Right atrium auricular region (tissue), 2 donors: ENCODE data around the gene SLMAP. TPM values are rescaled to one million over a fixed set of nuclear protein-coding genes. Genes with fewer than 3 reads are reported as not detected.

Source experiments
- DNase-seq: peaks from one replicate; pipeline ENCODE4 v3.0.0-alpha.2; 2019; ENCODE audit warnings: low spot score
- H3K27ac ChIP-seq, 2 donors: fragments of 200-600 bp; sonication (generic); 1 replicate in 1 of 2; 2 replicates in 1 of 2; pipeline ENCODE4 v1.5.1; 2016 to 2019
- H3K27me3 ChIP-seq, 2 donors: fragments of 200-600 bp; sonication (generic); one replicate each; pipeline versions ENCODE4 v1.5.1 to v1.6.0; 2017 to 2019
- H3K36me3 ChIP-seq: fragments of 200-600 bp; sonication (generic); one replicate; pipeline ENCODE4 v1.5.1; 2016
- H3K4me1 ChIP-seq, 2 donors: fragments of 200-600 bp; sonication (generic); one replicate each; pipeline versions ENCODE4 v1.5.1 to v1.6.0; 2017 to 2019
- H3K4me3 ChIP-seq, 2 donors: fragments of 200-600 bp; sonication (generic); 1 replicate in 1 of 2; 2 replicates in 1 of 2; pipeline ENCODE4 v1.5.1; 2017 to 2019; ENCODE audit warnings: mild to moderate bottlenecking in 1 of 2, moderate library complexity in 1 of 2
- H3K9me3 ChIP-seq, 2 donors: fragments of 200-600 bp; sonication (generic); one replicate each; pipeline ENCODE4 v1.5.1; 2019
- total RNA-seq, 2 donors: library from RNA; depleted of rRNA; stranded (reverse); fragments of >200 nt; gene quantifications; one replicate each; pipeline ENCODE4 v1.1.0, GENCODE V29; 2016
- TF ChIP-seq, protein P1 (sequence below), 2 donors: fragments of 200-600 bp; sonication (generic); IDR thresholded peaks; one replicate each; pipeline ENCODE4 v1.5.1; 2019; ENCODE audit warnings: antibody characterized with exemption in 2 of 2

The SLMAP gene
- total RNA-seq, 2 donors from 2014 or later: 220 to 256 TPM

DNA sequence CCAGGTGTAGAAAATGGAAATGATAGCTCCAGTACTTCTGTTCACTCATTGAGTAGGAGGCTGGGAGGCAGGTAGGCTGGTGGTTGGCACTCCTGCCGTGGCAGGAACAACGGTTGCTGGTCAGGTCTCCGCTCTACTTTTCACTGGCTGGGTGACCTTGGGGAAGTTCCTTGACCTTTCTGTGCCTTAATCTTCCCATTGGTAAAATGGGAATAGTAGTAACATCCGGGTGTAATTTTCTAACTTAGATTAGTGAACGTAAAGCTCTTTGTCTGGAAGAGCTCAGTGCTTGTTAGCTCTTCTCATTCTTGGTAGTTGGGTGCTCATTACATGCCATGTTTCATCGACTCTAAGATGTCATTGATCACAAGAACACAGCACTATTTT is 206.3 kb downstream of the SLMAP start:
- TF ChIP-seq, protein P1, sequence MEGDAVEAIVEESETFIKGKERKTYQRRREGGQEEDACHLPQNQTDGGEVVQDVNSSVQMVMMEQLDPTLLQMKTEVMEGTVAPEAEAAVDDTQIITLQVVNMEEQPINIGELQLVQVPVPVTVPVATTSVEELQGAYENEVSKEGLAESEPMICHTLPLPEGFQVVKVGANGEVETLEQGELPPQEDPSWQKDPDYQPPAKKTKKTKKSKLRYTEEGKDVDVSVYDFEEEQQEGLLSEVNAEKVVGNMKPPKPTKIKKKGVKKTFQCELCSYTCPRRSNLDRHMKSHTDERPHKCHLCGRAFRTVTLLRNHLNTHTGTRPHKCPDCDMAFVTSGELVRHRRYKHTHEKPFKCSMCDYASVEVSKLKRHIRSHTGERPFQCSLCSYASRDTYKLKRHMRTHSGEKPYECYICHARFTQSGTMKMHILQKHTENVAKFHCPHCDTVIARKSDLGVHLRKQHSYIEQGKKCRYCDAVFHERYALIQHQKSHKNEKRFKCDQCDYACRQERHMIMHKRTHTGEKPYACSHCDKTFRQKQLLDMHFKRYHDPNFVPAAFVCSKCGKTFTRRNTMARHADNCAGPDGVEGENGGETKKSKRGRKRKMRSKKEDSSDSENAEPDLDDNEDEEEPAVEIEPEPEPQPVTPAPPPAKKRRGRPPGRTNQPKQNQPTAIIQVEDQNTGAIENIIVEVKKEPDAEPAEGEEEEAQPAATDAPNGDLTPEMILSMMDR (IDR thresholded peaks at IDR 0.05): no peak
- no peak for DNase-seq
- peaks cover 0 to 21% of the 10 kb centered on the region in 2 donors for H3K4me1 ChIP-seq
- H3K9me3 ChIP-seq: no peaks in the 10 kb centered on the region
- no peak overlapping the region for H3K4me3 ChIP-seq
- no peaks in the 10 kb centered on the region for H3K27me3 ChIP-seq
- H3K36me3 ChIP-seq: no peaks in the 10 kb centered on the region
- H3K27ac ChIP-seq: no peak overlapping the region

DNA sequence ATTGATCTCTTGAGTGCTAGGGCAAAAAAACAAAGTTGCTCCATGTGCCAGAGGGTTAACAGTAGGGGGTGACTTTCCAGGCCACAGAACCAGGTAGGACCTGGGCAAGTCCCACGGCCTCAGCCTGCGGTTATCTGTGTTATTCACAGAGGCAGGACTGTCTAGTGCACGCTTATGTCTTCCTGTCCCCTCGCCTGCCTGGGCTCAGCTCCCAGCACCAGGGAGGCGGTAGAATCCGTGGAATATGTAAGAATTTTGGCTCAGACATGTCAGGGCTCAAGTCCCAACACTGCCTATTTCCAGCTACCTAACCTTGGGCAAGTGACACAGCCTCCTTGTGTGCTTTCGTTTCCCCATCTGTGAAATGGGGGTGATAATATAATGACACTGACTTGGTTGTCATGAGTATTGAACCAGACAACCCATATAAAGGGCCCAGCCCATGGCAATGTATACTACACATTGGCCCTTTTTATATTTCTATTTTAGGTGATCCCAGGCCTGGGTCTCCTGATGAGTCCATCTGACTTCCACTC is 207.8 kb downstream of the SLMAP start:
- TF ChIP-seq, protein P1 (IDR thresholded peaks at IDR 0.05): no peak
- Histone ChIP-seq H3K36me3 (no peaks in the 10 kb centered on the region), H3K4me3 (no peak overlapping the region), H3K4me1 (peaks cover 0 to 16% of the 10 kb centered on the region in 2 donors), H3K27me3 (no peaks in the 10 kb centered on the region), H3K27ac (no peak overlapping the region), H3K9me3 (no peaks in the 10 kb centered on the region)
- DNase-seq: no peak

DNA sequence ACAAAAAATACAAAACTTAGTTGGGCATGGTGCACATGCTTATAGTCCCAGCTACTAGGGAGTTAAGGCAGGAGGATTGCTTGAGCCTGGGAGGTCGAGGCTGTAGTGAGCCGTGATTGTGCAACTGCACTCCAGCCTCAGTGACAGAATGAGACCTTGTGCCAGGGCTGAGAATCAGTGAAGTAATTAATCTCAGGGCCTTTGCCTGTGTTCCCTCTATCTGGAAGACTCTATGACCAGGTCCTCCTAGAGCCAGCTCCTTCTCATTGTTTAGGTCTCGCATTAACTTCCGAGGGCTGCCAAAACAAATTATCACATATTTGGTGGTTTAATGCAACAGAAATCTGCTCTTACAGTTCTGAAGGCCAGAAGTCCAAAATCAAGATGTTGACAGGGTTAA is 210.7 kb downstream of the SLMAP start:
- no peaks in the 10 kb centered on the region for H3K27me3 ChIP-seq
- no peak for DNase-seq
- H3K4me1 ChIP-seq: no peaks in the 10 kb centered on the region
- no peak overlapping the region for H3K4me3 ChIP-seq
- H3K27ac ChIP-seq: no peak overlapping the region
- no peaks in the 10 kb centered on the region for H3K9me3 ChIP-seq
- TF ChIP-seq, protein P1 (IDR thresholded peaks at IDR 0.05): no peak
- no peaks in the 10 kb centered on the region for H3K36me3 ChIP-seq

DNA sequence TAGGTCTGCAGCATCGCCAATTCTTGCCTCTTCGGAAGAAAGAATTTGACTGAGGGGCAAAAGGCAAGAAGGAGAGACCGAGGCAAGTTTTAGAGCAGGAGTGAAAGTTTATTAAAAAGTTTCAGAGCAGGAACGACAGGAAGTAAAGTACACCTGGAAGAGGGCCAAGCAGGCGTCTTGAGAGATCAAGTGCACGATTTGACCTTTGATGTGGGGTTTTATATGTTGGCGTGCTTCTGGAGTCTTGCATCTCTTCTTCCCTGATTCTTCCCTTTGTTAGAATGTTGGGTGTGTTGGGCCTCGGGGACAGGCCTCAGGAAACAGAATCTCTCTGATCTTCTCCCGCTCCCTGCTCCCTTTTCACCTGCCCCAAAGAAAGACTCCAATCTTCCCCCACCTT is 211.5 kb downstream of the SLMAP start:
- Histone ChIP-seq H3K4me3 (no peak overlapping the region), H3K36me3 (no peaks in the 10 kb centered on the region), H3K4me1 (no peaks in the 10 kb centered on the region), H3K9me3 (no peaks in the 10 kb centered on the region), H3K27ac (no peak overlapping the region), H3K27me3 (no peaks in the 10 kb centered on the region)
- DNase-seq: no peak
- TF ChIP-seq, protein P1 (IDR thresholded peaks at IDR 0.05): no peak

DNA sequence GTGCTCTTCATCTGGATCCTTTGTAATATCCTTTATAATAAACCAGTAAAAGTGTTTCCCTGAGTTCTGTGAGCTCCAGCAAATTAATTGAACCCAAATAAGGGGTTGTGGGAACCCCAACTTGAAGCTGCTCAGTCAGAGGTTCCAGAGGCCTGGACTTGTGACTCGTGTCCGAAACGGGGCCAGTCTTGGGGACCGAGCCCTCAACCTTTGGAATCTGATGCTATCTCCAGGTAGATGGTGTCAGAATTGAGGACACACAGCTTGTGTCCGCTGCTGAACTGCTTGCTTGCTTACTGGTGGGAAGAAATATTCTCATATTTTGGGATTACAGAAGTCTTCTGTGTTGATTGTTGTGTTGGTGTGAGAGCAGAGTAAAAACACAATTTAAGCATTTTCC is 212.4 kb downstream of the SLMAP start:
- TF ChIP-seq, protein P1 (IDR thresholded peaks at IDR 0.05): no peak
- Histone ChIP-seq H3K4me3 (no peak overlapping the region), H3K9me3 (no peaks in the 10 kb centered on the region), H3K27ac (no peak overlapping the region), H3K36me3 (no peaks in the 10 kb centered on the region), H3K4me1 (no peaks in the 10 kb centered on the region), H3K27me3 (no peaks in the 10 kb centered on the region)
- DNase-seq: no peak

DNA sequence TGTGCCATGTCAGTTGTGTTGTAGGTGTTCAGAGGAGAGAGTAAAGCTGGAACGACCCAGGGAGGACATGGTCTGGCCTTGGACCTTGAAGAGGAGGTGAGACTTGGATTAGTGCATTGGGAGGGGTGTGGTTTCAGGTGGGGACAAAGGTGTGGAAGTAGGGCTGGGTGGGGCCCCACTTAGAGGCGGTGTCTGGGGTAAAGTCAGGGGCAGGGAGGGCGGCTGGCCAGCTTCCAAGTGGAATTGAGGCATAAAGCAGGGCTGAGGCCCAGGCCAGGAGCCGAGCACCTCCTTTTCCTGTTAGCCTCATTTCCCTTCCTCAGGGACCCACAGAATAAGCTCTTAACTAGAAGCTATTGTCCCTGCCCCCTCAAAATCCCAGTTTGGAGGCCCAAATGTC is 215.9 kb downstream of the SLMAP start:
- Histone ChIP-seq H3K27ac (peak overlapping the region in 1 of 2 donors; percentile 43), H3K4me1 (peaks cover 0 to 14% of the 10 kb centered on the region in 2 donors), H3K4me3 (no peak overlapping the region), H3K9me3 (no peaks in the 10 kb centered on the region), H3K36me3 (no peaks in the 10 kb centered on the region), H3K27me3 (no peaks in the 10 kb centered on the region)
- TF ChIP-seq, protein P1 (IDR thresholded peaks at IDR 0.05): no peak
- no peak for DNase-seq
